Astrocyte (in vitro differentiated cells and primary cell): Measurements from ENCODE around the gene CTNNA2.

Source experiments
- CTCF ChIP-seq: IDR thresholded peaks from 2 replicates; pipeline ENCODE4 v1.5.1; 2011; ENCODE audit warnings: low read depth, mild to moderate bottlenecking, inconsistent platforms, low read length, moderate library complexity; ENCODE audit not compliant: insufficient read depth
- EZH2 ChIP-seq: IDR thresholded peaks from 2 replicates; pipeline ENCODE4 v1.6.1; 2012; ENCODE audit warnings: mild to moderate bottlenecking, low read length, inconsistent platforms; ENCODE audit not compliant: insufficient read depth

GRCh38 chr2:80136338-80136737, 623.5 kb downstream of the CTNNA2 start:
- TF ChIP-seq CTCF (no peak), EZH2 (no peak)
